Measurements from ENCODE around the gene GLG1.
A peak's percentile ranks its signal among the peaks of the same experiment; 100 is the strongest.
"Not testable (repeated sequence)": the region's sequence is repeated elsewhere in the genome, so short reads cannot be mapped to it uniquely, and the experiment has no call there.

GLG1 gene

DNA sequence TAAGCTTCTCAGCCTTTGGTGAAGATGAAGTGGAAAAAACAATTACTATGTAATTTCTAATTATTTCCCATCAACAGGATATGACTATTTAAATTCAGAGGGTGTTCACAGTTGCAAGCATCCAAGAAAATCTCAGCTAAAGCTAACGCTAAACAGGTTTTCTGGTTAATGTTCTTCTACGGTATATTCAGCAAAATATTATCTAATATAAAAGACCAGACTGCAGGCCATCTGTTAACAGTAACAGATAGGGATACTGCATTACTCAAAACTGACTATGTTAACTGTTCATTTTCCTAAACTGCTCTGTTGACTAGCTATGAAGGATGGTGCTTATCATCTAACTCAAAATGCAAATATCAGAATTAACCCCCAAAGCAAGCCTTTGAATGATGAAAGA is 32.8 kb downstream of the GLG1 start:
- no peak for DNase-seq (ENCODE audit: low read depth)

DNA sequence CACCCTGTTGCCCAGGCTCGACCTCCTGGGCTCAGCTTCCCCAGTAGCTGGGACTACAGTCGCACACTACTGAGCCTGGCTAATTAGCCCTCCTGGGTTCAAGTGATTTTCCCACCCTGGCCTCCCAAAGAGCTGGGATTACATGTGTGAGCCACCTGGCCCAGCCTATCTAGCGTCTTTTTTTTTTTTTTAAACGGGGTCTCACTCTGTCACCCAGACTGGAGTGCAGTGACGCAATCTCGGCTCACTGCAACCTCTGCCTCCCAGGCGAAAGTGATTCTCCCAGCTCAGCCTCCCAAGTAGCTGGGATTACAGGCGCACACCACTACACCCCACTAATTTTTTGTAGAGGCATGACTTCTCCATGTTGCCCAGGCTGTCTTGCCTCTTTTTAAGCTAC is 33.3 kb downstream of the GLG1 start:
- no peak for DNase-seq (ENCODE audit: low read depth)

DNA sequence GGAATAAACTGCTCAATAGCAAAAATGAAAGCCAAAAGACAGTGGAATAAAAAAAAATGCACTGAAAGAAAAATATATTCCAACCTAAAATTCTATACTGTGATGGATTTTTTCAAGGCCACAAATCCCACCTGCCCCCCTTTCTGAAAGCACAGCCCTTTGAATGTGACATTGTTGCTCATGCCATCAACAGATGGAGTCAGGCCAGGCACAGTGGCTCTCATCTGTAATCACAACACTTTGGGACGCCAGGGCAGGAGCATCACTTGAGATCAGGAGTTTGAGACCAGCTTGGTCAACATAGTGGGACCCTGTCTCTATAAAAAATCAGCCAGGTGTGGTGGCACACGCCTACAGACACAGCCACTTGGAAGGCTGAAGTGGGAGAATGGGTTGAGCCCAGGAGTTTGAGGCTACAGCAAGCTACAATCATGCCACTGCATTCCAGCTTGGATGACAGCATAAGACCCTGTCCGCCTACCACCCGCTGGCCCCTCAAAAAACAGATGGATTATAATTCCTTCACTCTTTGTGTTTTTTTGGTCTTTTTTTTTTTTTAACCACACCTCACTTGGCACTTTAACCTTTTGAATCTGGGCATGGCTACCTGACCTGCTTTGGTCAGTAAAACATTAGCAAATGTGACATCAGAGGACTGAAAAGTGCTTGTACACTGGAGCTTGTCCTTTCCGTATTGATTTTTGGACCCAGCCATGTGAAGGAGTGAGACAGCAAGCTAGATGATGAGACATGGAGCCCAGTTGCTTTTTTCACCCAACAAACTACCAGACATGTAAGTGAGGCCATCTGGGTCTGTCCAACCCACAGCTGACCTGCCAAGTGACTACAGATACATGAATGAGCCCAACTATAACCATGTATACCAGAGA is 36.3 kb downstream of the GLG1 start:
- no peak for DNase-seq (ENCODE audit: low read depth)

DNA sequence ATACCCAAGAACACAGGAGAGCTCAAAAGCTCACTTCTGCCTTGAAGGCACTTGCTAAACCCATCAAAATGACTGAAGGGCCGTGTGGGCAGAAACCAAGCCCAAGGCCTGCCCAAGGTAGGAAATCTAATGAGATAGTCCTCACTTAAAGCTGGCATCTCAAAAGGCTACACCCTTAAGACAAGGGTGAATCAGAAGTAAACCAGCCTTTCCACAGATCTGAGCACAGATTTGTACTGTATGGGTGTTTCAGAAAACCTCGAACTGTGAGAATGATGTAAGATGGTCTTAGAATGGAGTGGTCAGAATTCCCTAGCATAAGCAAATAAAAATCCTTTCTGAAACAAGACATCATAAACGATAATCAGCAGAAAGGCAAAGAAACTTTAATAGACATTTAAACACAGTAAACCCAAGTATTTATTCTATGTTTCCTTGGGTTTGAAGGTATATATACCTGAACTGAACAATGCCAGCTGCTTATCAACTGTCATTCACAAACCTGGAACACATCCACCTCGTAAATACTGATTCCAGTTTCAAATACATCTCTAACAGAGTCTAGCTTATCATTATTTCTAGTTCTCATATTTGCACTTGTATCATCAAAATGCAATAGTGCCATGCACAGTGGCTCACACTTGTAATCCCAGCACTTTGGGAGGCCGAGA is 37.8 kb downstream of the GLG1 start:
- DNase-seq (ENCODE audit: low read depth) = no peak

DNA sequence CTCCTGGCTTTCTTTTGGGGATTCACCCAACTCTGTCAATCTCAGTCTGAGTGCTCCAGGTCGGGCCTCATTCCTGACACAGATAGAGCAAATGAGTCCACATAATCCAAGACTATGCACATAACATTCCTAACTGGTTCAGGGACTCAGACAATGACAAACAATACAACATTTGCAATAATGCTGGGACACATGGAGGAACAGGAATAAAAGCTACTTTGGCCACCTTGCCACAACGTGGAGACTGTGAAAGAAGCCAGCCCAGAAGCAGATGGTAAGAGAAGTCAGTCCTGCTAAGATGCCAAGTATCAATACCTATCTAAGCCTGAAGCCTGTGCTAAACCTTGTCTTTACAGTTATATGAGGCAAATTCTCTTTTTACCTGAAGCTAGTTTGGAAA is 39.0 kb downstream of the GLG1 start:
- DNase-seq (ENCODE audit: low read depth) = no peak

DNA sequence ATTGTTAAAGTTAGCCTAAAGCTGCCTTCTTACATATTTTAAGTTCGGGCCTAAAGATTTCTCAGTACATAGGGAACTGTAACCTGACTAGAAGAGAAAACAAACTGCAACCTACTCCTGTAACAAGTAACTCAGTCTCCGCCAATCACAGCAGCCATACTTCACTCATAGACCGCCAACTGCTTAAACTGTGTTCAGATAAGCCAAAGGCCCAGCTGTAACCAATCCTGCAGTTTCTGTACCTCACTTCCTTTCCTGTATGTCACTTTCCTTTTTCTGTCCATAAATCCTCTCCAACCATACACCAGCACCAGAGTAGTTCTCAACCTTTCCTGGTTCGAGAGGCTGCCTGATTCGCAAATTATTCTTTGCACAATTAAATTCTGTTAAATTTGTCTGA is 41.5 kb downstream of the GLG1 start:
- DNase-seq (ENCODE audit: low read depth) = no peak

DNA sequence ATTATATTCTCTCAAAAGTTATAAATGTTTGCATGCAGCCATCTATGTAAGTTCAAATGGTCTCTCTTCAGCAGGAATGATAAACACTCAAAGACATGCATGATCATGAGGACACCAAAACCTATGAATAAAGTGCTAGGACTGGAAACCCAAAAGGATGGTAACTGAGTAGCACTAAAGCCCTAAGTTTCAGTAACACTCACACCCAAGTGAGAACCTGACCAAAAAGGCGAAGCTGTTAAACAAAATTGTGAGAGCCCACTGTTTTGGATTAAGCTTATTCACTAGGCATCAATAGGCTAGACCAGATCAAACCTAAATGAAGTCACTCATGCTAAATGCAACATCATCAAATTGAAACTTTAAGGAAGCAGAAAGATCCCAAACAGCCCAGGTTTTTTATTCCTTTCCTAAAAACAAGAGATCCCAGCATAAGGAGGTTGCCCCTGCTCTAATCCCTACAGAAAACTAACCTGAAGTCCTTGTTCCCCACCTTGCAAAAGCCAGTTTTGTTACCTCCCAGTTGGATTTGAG is 42.4 kb downstream of the GLG1 start:
- DNase-seq (ENCODE audit: low read depth) = no peak

DNA sequence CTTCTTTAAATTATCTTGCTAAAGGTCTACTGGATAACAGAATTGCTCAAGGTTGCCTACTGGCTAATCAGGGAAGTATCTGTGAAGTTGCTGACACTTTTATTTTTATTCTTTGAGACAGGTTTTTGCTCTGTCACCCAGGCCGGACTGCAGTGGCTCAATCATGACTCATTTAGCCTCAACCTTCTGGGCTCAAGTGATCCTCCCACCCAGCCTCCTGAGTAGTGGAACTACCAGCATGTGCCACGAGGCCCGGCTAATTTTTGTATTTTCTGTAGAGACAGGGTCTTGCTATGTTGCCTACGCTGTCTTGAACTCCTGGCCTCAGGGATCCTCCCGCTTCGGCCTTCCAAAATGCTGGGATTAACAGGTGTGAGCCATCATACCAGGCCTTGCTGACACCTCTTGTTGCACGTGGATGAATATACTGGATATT is 43.1 kb downstream of the GLG1 start:
- no peak for DNase-seq (ENCODE audit: low read depth)

DNA sequence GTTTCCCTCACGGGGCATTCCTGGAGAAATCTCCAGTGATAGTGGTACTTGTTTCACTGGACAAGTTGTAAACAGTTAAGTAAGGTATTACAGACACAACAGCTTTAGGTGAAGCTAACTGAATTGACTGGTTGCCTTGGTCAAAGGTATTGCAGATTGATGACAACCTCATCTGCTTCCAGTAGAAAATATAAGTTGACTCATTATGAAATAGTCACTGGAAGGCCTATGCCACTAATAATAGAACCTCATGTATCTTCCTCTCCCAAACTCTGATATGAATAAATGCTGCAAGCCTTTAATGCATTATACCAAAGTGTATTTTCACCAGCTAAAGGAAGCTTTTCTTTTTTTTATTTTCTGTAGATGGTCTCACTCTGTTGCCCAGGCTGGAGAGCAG is 44.8 kb downstream of the GLG1 start:
- no peak for DNase-seq (ENCODE audit: low read depth)

DNA sequence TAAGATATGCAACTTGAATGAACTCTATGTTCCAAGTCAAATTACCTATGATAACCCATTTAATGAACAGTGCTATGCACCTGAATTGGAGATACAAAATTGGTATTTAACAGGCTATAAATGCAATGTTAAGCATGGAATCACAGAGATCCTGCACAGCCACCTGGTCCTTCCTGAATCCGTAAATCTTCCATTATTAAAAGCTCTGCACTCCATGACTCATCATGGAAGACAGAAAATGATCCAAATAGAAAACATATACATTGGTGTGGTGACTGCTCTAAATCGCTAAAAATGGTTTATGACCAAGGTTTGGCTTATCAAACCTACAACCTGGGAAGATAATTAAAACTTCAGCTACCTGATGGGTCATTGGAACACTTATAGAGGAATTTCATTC is 45.3 kb downstream of the GLG1 start:
- no peak for DNase-seq (ENCODE audit: low read depth)

DNA sequence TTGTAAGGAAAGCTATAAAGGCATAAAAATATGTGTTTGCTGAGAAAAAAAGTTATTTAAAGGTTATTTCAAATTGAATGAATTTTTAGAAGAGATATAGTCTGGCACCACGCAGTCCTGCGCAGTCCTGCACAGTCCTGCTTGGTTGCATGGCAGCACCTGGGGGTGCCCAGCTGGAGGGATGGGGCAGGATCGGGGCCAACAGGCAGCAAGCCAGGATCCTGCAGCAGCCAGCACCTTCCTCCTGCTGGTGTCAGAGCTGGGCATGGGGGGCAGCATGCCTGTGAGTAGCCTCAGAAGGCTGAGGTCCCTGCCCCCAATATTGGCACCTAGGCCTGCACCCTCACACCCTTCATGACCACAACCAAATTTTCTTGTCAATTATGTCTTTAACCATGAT is 46.0 kb downstream of the GLG1 start:
- no peak for DNase-seq (ENCODE audit: low read depth)

DNA sequence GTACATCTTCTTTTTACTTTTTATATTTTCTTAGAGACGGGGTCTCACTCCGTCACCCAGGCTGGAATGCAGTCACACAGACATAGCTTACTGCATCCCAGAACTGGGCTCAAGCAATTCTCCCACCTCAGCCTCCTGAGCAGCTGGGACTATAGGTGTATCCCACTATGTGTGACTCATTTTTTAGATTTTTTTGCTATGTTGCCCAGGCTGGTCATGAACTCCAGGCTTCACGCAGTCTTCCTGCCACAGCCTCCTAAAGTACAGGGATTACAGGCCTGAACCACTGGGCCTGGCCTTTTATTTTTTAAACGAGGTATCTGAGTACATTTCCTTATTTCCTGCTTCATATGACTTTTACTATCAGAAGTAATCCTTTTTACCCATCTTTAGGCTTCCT is 48.0 kb downstream of the GLG1 start:
- no peak for DNase-seq (ENCODE audit: low read depth)

DNA sequence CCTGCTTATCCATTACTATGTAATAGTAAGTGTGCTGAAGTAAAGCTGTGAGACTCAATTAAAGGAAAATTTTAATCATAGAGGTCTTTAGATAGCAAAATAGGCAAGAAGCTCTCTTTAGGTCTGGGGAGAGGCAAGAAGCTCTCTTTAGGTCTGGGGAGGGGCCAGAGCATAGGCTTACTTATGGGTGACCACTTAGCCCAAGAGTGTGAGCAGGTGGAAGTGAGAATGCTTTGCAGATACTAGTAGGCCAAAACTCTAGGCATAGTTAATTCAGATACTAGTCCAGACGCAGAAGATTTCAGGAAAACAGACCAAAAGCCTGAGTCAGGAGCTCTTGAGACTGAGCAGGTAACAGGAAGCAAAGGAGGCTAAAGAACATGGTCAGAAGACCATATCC is 49.6 kb downstream of the GLG1 start:
- no peak for DNase-seq (ENCODE audit: low read depth)

DNA sequence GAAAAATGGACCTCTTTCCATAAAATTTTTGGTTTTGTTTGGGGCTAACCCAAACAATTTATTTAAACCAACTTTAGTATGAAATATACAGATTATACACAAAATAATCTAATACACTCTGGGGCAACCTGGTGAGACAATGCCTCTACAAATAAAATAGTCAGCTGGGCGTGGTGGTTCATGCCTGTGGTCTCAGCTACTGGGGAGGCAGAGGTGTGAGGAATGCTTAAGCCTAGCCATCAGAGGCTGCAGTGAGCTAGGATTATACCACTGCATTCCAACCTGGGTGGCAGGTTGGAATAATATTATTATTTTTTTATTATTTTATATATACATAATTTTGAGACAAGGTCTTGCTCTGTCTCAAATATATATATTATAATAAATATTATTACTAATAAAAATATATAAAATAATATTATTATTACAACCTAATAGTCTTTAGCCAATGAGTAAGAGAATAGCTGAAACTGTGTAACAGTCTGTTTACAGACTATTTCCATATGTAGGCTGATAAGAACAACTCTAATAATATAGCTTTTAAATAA is 50.5 kb downstream of the GLG1 start:
- DNase-seq (ENCODE audit: low read depth) = no peak

DNA sequence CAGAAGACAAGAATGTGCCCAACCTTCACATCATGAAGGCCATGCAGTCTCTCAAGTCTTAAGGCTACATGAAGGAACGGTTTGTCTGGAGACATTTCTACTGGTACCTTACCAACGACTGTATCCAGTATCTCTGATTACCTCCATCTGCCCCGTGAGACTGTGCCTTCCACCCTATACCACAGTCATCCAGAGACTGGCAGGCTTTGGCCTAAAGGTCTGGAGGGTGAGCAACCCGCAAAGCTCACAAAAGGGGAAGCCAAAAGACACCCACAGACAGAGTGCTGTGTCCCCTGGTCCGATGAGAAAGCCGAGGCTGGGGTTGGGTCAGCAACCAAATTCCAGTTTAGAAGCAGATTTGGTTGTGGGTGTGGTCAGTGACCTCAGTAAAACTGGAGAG is 54.6 kb downstream of the GLG1 start:
- DNase-seq (ENCODE audit: low read depth) = not testable (repeated sequence)

DNA sequence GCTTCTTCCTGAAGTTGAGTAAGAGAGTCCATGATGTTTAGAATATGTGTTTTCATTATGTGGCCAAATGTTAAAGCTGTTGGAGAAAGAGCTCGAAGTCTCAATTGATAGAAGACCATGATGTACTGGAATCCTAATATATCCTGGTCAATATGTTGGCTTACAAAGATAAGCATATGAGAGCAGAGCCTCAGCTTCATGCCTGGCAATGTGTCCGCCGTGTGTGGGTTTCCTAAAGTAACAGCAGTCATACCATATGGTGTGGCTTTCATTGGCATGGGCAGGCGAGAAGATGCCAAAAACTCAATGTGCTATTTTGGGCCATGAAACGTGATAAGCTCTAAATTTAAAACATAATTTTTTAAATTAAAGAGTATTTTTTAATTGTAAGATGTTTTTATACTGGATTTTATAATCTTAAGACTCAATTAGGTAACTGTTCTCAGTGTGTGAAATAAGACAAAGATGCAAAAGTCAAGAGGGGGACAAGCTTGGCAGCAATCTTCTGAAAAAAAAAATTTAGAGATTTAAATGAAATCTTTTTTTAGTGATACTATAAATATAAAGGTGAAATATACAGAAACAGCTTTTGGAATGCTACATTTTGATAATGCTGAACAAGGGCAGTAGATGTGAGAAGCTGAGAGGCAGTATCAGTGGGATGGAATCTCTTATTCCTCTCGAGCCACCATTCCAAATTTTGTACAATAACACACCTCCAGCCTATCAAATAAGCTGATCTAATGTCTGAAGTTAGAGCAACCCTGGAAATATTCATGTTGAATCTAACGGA is 56.5 kb downstream of the GLG1 start:
- DNase-seq (ENCODE audit: low read depth) = not testable (repeated sequence)

DNA sequence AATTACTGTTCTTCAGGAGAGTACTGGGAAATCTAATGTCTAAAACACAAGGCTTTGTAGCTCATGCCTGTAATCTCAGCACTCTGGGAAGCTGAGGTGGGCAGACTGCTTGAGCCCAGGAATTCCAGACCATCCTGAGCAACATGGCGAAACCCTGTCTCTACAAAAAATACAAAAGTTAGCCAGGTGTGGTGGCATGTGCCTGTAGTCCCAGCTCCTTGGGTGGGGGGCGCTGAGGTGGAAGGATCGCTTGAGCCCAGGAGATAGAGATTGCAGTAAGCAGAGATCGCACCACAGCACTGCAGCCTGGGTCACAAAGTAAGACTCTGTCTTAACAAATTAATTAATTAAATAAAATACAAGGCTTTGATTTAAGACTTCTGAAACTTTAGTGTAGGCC is 60.8 kb downstream of the GLG1 start:
- not testable (repeated sequence) for DNase-seq (ENCODE audit: low read depth)

DNA sequence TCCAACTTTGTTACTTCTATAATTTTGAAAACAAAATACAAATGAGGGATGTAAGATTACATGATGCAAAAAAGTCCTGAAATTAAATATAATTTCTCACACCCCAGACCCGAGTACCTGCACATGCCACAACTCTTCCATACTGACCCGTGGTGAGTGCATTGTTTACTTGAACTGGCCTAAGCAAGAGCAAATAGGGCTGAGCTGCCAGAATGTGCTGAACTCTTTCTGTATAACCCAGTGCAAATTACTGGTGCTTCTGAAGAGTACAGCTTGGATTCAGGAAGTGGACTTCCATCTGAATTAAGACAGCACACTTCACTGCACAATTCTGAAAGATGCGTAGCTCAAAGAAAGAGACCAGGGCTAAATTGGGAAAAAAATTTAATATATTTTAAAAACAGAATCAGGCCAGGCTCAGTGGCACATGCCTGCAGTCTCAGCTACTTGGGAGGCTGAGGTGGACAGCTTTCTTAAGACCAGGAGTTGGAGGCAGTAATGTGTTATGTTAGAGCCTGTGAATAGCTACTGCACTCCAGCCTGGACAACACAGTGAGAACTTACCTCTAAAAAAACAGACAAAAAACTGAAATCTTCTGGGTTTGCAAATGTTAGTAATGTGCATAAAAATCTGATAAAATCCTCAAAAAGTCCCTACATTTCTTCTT is 63.9 kb downstream of the GLG1 start:
- not testable (repeated sequence) for DNase-seq (ENCODE audit: low read depth)

DNA sequence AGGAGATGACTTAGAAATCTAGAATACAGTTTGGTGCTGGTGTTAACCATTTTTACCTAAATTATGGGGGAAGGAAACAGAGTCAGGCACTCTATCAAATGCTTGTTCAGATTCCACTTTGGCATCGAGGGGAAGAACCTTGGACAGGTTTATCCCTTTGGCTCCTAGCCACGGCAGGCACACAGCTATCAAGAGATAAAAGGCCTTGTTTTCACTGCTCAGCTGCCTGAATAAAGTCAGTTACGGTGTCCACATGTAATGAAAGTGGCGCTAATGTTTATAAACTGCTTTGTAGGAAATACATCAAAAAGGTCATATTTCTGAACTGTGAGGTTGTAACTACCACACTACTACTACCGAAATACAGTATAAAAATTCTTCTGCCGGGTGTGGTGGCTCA is 66.3 kb downstream of the GLG1 start:
- DNase-seq (ENCODE audit: low read depth) = not testable (repeated sequence)

DNA sequence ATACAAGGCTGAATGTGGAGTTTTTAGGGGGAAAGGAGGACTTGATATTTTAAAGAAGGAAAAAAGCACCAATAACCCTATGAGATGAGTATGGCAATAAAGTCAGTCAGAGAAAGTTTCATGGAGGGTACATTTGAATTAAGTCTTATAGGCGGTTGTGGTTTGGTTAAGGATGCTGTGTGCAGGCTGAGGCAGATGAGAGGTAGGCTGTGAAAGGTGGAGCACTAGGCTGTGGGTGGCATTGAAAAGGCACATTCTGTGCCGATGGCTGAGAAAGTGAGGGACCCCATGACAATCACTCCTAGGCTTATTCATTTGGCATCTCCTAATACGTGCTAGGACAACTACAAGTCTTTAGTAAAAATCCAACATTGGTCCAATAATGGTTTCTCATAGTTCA is 68.1 kb downstream of the GLG1 start:
- DNase-seq (ENCODE audit: low read depth) = not testable (repeated sequence)

DNA sequence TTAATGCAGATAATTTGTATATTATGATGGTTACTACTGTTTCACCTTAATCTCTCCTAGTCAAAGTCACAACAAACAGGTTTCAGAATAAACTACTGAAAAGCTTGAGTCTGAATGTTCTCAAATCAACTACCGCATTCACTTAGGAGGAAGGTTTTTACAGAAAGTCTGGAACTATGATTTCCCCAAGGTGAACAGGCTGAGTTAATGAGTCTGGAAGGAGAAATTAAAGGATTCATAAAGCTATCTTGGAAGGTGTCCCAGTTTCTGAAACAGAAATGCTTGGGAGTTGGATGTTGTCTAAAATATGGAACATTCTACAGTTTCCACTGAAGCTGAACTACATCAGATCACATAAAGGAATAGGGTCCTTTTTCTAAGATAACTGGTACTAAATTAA is 69.2 kb downstream of the GLG1 start:
- not testable (repeated sequence) for DNase-seq (ENCODE audit: low read depth)

DNA sequence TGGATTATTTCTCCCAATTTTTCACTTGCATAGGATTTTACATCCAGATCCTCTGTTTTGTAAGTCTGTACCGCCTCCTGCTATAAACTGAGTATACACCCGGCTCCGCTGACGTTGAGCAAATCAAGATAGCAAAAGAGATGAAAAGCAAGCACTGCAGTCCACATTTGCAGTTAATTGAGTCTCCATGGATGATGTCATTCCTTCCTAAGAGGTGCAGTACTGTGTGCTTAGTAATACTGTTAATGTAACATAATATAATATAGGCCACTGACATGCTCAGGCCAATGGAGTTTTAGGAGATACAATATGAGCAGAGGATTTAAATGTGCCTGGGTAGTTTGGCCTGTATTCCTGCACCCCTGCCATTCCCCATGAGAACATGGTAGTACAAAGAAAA is 72.3 kb downstream of the GLG1 start:
- peak; percentile 35 for DNase-seq (ENCODE audit: low read depth)

Data from non-pigmented ciliary epithelial cell (primary cell).